HUES64 (cell line): Measurements from ENCODE around the gene DOLPP1.
A peak's percentile ranks its signal among the peaks of the same experiment; 100 is the strongest.

ENCODE experiments used
- H3K27ac ChIP-seq: 2 replicates; pipeline ENCODE4 v1.7.0; 2013; ENCODE audit warnings: low read depth, low read length, inconsistent platforms
- H3K27me3 ChIP-seq: 2 replicates; pipeline ENCODE4 v1.6.1; 2013; ENCODE audit warnings: mild to moderate bottlenecking, low read length; ENCODE audit not compliant: insufficient read depth
- H3K36me3 ChIP-seq: 2 replicates; pipeline ENCODE4 v1.6.1; 2013; ENCODE audit warnings: mild to moderate bottlenecking, low read length; ENCODE audit not compliant: insufficient read depth
- H3K4me1 ChIP-seq: 2 replicates; pipeline ENCODE4 v1.6.1; 2013; ENCODE audit warnings: mild to moderate bottlenecking, low read length, moderate library complexity; ENCODE audit not compliant: insufficient read depth
- H3K4me3 ChIP-seq: 2 replicates; pipeline ENCODE4 v1.5.1; 2013; ENCODE audit warnings: mild to moderate bottlenecking, low read length, moderate library complexity
- H3K9ac ChIP-seq: 2 replicates; pipeline ENCODE4 v1.6.1; 2013; ENCODE audit warnings: mild to moderate bottlenecking, low read depth, low read length
- H3K9me3 ChIP-seq: 2 replicates; pipeline ENCODE4 v1.6.1; 2013; ENCODE audit warnings: low read depth, low read length; ENCODE audit not compliant: insufficient read depth
- WGBS: fragments of 150-250, 120-280 bp; methylation state at CpG from one replicate; pipeline ENCODE4 v1.1.7; 2013; ENCODE audit warnings: missing lambda C conversion rate; 5-methylcytosine and 5-hydroxymethylcytosine counted together

DOLPP1 gene

DNA sequence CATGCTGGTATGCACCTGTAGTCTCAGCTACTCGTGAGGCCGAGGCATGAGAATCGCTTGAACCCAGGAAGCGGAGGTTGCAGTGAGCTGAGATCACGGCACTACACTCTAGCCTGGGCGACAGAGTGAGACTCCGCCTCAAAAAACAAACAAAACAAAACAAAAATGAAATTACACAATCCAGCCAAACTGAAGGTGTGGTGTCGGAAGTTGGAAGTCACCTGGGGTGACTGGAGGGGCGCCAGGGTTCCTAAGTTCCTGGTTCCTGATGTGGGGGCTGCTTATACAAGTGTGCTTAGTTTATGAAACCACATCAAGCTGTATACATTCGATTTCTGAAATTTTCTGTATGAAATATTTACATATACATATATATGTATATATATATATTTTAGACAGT is 3.7 kb upstream of the DOLPP1 start:
- Histone ChIP-seq H3K36me3 (no peaks in the 10 kb centered on the region), H3K27ac (no peak overlapping the region), H3K9ac (no peak overlapping the region), H3K4me1 (peaks cover 9% of the 10 kb centered on the region; the same call in 1 of the 2 replicates), H3K9me3 (no peaks in the 10 kb centered on the region), H3K27me3 (no peaks in the 10 kb centered on the region), H3K4me3 (no peak overlapping the region)
- WGBS = 96% methylated on average over 8 of the region's 10 CpGs

DNA sequence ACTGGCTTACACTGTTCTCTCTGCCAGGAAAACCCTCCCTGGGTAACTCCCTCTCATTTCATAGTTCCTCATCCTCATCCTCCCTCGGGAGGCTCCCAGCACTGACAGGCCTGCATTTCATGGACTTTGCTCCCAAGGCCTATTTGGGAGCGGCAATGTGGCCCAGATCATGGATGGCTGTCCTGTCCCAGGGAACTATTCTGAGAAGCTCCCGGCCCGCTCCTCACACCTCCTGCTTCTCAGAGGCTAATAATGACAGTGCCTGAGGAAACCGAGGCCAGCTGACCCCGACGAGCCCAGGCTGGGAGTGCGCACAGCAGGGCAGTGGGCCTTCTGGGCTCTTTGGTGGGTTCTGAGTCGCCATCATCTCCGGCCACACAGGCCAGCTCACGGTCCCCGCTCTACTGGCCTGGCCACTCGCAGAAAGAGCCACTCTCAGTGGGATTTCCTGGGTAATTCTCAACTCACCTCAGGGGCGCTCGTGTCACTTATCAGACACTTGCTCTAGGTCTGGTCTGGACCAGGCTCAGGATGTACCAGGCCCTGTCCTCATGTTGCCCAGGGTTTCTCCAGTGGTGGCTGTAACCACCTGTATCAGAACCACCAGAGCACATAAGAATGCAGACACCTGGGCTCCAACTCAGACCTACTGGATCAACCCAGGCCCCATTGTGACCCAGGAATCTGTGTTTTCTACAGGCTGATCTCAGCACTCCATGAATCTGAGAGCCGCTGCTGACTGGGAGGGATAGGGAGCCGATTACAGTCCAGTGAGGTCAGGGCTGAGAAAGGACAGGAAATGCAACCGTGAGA is 2.0 kb upstream of the DOLPP1 start:
- Histone ChIP-seq H3K9ac (no peak overlapping the region), H3K4me1 (peaks cover 6% of the 10 kb centered on the region; the same call in 1 of the 2 replicates), H3K9me3 (no peaks in the 10 kb centered on the region), H3K27ac (no peak overlapping the region), H3K36me3 (no peaks in the 10 kb centered on the region), H3K4me3 (no peak overlapping the region), H3K27me3 (no peaks in the 10 kb centered on the region)
- 90% methylated on average over 18 of the region's 18 CpGs for WGBS

GRCh38 chr9:129079829-129080228 is 1.1 kb upstream of the DOLPP1 start:
- no peaks in the 10 kb centered on the region for H3K27me3 ChIP-seq
- no peaks in the 10 kb centered on the region for H3K9me3 ChIP-seq
- peaks cover 6% of the 10 kb centered on the region; the same call in 1 of the 2 replicates for H3K4me1 ChIP-seq
- WGBS = 89% methylated on average over 12 of the region's 13 CpGs
- H3K27ac ChIP-seq = no peak overlapping the region
- peaks cover under 1% of the 10 kb centered on the region; the same call in 1 of the 2 replicates for H3K36me3 ChIP-seq
- peak overlapping the region; percentile 82 for H3K4me3 ChIP-seq
- H3K9ac ChIP-seq = peak overlapping the region; percentile 53; the same call in 1 of the 2 replicates

DNA sequence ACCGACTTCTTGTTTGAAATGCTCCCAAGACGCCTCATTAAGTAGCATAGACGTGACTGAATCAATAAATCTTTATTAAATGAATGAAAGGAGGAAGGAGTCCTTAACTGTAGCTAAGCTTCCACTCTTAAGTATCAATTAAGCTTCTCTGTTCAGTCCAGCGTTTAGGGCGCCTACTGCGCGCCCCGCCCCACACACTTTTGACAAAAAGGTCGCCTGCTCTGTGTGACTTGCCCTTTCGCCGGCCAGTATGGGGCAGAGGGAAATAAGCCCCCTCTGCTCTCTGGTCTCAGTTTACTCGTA is 662 bp upstream of the DOLPP1 start:
- H3K9me3 ChIP-seq = no peaks in the 10 kb centered on the region
- 0 out of 2 replicates have a peak overlapping the region, but pooled peaks have one; percentile 36 for H3K27ac ChIP-seq
- peak overlapping the region; percentile 82 for H3K4me3 ChIP-seq
- peaks cover 5% of the 10 kb centered on the region; the same call in 1 of the 2 replicates for H3K36me3 ChIP-seq
- WGBS = 7% methylated on average over 12 of the region's 12 CpGs
- H3K9ac ChIP-seq = peak overlapping the region; percentile 53
- no peaks in the 10 kb centered on the region for H3K27me3 ChIP-seq
- peaks cover 6% of the 10 kb centered on the region; the same call in 1 of the 2 replicates for H3K4me1 ChIP-seq

GRCh38 chr9:129081388-129081904 is 535 bp downstream of the DOLPP1 start:
- WGBS = 7% methylated on average over 30 of the region's 30 CpGs

GRCh38 chr9:129084087-129084486 is 3.2 kb downstream of the DOLPP1 start:
- Histone ChIP-seq H3K27me3 (no peaks in the 10 kb centered on the region), H3K4me1 (peaks cover 6% of the 10 kb centered on the region; the same call in 1 of the 2 replicates), H3K4me3 (no peak overlapping the region), H3K36me3 (peaks cover 36% of the 10 kb centered on the region), H3K9me3 (no peaks in the 10 kb centered on the region), H3K9ac (no peak overlapping the region), H3K27ac (no peak overlapping the region)
- WGBS = 92% methylated on average over 7 of the region's 7 CpGs

More at GRCh38 chr9:129081388-129081904, 535 bp downstream of the DOLPP1 start:
- Histone ChIP-seq H3K9me3 (no peaks in the 10 kb centered on the region), H3K9ac (peak overlapping the region; percentile 85), H3K27ac (peak overlapping the region; percentile 92), H3K27me3 (no peaks in the 10 kb centered on the region), H3K36me3 (peaks cover 17% of the 10 kb centered on the region), H3K4me1 (peaks cover 6% of the 10 kb centered on the region; the same call in 1 of the 2 replicates), H3K4me3 (peak overlapping the region; percentile 82)

GRCh38 chr9:129089246-129089645 is 8.3 kb downstream of the DOLPP1 start:
- Histone ChIP-seq H3K27ac (no peak overlapping the region), H3K4me3 (no peak overlapping the region), H3K4me1 (no peaks in the 10 kb centered on the region), H3K9ac (no peak overlapping the region), H3K36me3 (peaks cover 52% of the 10 kb centered on the region), H3K9me3 (no peaks in the 10 kb centered on the region), H3K27me3 (no peaks in the 10 kb centered on the region)
- 95% methylated on average over 15 of the region's 15 CpGs for WGBS

- Histone ChIP-seq H3K4me1 (no peaks in the 10 kb centered on the region), H3K9me3 (no peaks in the 10 kb centered on the region), H3K36me3 (peaks cover 19% of the 10 kb centered on the region), H3K27me3 (no peaks in the 10 kb centered on the region), H3K9ac (no peak overlapping the region), H3K27ac (no peak overlapping the region), H3K4me3 (no peak overlapping the region)
- 90% methylated on average over 20 of the region's 20 CpGs for WGBS
These were observed 12.9 kb downstream of the DOLPP1 start for GRCh38 chr9:129093602-129094386.

GRCh38 chr9:129094387-129095169 is 13.7 kb downstream of the DOLPP1 start:
- H3K4me1 ChIP-seq = no peaks in the 10 kb centered on the region
- no peaks in the 10 kb centered on the region for H3K27me3 ChIP-seq
- 93% methylated on average over 13 of the region's 13 CpGs for WGBS
- H3K4me3 ChIP-seq = no peak overlapping the region
- no peak overlapping the region for H3K9ac ChIP-seq
- no peaks in the 10 kb centered on the region for H3K9me3 ChIP-seq
- H3K36me3 ChIP-seq = peaks cover 11% of the 10 kb centered on the region
- no peak overlapping the region for H3K27ac ChIP-seq

DNA sequence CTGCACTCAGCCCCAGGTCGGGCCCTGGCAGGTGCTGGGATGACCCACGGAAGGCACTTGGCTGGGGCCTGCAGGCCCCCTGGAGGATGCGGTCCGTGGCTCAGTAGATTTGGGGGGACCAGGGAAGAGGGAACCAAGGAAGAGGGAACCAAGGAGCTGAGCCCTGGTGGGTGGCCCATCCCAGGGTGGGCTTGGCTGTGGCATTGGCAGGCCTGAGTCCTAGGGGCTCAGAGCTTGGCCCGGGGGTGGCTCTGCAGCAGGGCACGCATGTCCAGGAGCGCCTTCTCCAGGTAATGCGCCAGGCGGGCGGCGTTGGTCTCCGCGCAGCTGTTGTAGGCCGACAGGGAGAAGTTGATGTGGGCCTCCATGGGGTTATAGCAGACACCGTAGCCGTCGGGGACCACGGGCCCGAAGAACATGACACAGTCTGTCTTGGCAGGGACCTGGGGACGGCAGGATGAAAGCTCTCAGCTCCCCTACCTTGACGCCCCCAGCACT is 14.3 kb downstream of the DOLPP1 start:
- H3K4me1 ChIP-seq = no peaks in the 10 kb centered on the region
- H3K4me3 ChIP-seq = no peak overlapping the region
- WGBS = 95% methylated on average over 21 of the region's 21 CpGs
- no peaks in the 10 kb centered on the region for H3K9me3 ChIP-seq
- H3K9ac ChIP-seq = no peak overlapping the region
- H3K36me3 ChIP-seq = peaks cover 5% of the 10 kb centered on the region; the same call in 1 of the 2 replicates
- H3K27me3 ChIP-seq = no peaks in the 10 kb centered on the region
- no peak overlapping the region for H3K27ac ChIP-seq
